Cardiac muscle cell (in vitro differentiated cells and primary cell): ENCODE data around the gene SPG21. TPM values are rescaled to one million over a fixed set of nuclear protein-coding genes. Genes with fewer than 3 reads are reported as not detected.

ENCODE experiments used
- DNase-seq, 2 donors: peaks; one replicate each; pipeline versions ENCODE4 v3.0.0 to v3.0.0-alpha.2; 2010 to 2017; ENCODE audit warnings: low read depth in 1 of 2, low spot score in 1 of 2
- H3K27ac ChIP-seq: fragments of 200-600 bp; sonication (generic); 2 replicates; pipeline ENCODE4 v1.5.1; 2016
- H3K27me3 ChIP-seq: fragments of 200-600 bp; sonication (generic); 2 replicates; pipeline ENCODE4 v1.6.0; 2016; ENCODE audit warnings: control low read depth
- H3K36me3 ChIP-seq: fragments of 200-600 bp; sonication (generic); 2 replicates; pipeline ENCODE4 v1.5.1; 2016; ENCODE audit warnings: control low read depth
- H3K4me1 ChIP-seq: fragments of 200-600 bp; sonication (generic); 2 replicates; pipeline ENCODE4 v1.8.1; 2017; ENCODE audit warnings: low read depth, mild to moderate bottlenecking, mixed run types
- H3K4me3 ChIP-seq: fragments of 200-600 bp; sonication (generic); 2 replicates; pipeline ENCODE4 v1.5.1; 2016; ENCODE audit warnings: mild to moderate bottlenecking
- H3K9me3 ChIP-seq: fragments of 200-600 bp; sonication (generic); 2 replicates; pipeline ENCODE4 v1.5.1; 2017; ENCODE audit warnings: low read depth, mild to moderate bottlenecking, control low read depth
- polyA plus RNA-seq: library from polyadenylated mRNA; unstranded; fragments of >200 nt; fragmentation: Nextera tagmentation; extraction: Ambion mirVana; gene quantifications from 2 replicates; pipeline ENCODE4 v1.2.1, GENCODE V29; 2016
- total RNA-seq: library from RNA; depleted of rRNA; stranded (reverse); fragments of >200 nt; gene quantifications from 2 replicates; pipeline ENCODE4 v1.2.3, GENCODE V29; 2016
- TF ChIP-seq, protein P1 (sequence below): IDR thresholded peaks from 2 replicates; pipeline ENCODE4 v1.5.1; 2012; ENCODE audit warnings: low read depth, mild to moderate bottlenecking, low read length

Gene SPG21
- total and polyA plus RNA-seq, 2 experiments from 2014 or later = 84.3 to 136 TPM

DNA sequence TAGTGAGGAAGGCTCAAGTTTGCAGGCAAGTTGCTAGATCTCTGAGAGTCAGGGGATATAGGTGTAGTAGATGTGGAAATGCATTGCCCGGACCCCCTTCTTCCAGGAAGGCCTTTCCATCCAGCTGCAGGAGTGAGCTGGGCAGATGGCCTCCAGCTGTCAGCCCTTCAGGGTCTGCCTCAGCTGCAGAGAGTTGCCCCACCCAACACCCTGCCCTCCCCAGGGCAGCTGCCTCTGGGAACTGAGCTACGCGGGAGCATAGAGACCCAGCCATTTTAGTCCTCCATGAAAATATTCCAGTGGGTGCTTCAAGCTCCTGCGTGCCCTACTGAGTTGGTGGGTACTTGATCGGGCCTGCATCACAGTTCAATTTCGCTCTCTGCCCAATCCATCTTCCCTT lies 29.6 kb downstream of the SPG21 start:
- Histone ChIP-seq H3K9me3 (no peaks in the 10 kb centered on the region), H3K36me3 (peaks cover 24% of the 10 kb centered on the region)
- TF ChIP-seq, protein P1, sequence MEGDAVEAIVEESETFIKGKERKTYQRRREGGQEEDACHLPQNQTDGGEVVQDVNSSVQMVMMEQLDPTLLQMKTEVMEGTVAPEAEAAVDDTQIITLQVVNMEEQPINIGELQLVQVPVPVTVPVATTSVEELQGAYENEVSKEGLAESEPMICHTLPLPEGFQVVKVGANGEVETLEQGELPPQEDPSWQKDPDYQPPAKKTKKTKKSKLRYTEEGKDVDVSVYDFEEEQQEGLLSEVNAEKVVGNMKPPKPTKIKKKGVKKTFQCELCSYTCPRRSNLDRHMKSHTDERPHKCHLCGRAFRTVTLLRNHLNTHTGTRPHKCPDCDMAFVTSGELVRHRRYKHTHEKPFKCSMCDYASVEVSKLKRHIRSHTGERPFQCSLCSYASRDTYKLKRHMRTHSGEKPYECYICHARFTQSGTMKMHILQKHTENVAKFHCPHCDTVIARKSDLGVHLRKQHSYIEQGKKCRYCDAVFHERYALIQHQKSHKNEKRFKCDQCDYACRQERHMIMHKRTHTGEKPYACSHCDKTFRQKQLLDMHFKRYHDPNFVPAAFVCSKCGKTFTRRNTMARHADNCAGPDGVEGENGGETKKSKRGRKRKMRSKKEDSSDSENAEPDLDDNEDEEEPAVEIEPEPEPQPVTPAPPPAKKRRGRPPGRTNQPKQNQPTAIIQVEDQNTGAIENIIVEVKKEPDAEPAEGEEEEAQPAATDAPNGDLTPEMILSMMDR = no peak

DNA sequence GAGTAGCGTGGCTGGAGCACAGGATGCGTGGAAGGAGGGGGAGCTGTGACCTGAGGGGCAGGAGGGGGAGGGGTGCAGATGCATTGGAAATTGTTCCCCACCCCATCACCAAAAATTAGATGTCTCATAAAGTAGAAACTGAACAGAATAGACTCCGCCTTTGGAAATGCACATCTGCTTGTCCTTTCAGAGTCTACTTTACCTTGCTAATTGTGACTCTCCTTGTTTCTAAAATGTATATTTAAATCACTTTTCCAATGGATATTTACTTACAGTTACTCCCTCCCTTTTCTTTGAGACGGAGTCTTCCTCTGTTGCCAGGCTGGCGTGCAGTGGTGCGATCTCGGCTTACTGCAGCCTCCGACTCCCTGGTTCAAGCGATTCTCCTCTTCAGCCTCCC lies 30.6 kb downstream of the SPG21 start:
- TF ChIP-seq, protein P1 = no peak
- no peaks in the 10 kb centered on the region for H3K9me3 ChIP-seq
- H3K27me3 ChIP-seq = no peaks in the 10 kb centered on the region
- no peak for DNase-seq
- H3K36me3 ChIP-seq = peaks cover 16% of the 10 kb centered on the region
- H3K4me1 ChIP-seq = no peaks in the 10 kb centered on the region
- no peak overlapping the region for H3K27ac ChIP-seq
- no peak overlapping the region for H3K4me3 ChIP-seq

More for the DNA sequence above, 29.6 kb downstream of the SPG21 start:
- H3K4me1 ChIP-seq = no peaks in the 10 kb centered on the region
- no peak for DNase-seq
- no peak overlapping the region for H3K4me3 ChIP-seq
- no peaks in the 10 kb centered on the region for H3K27me3 ChIP-seq
- H3K27ac ChIP-seq = no peak overlapping the region

DNA sequence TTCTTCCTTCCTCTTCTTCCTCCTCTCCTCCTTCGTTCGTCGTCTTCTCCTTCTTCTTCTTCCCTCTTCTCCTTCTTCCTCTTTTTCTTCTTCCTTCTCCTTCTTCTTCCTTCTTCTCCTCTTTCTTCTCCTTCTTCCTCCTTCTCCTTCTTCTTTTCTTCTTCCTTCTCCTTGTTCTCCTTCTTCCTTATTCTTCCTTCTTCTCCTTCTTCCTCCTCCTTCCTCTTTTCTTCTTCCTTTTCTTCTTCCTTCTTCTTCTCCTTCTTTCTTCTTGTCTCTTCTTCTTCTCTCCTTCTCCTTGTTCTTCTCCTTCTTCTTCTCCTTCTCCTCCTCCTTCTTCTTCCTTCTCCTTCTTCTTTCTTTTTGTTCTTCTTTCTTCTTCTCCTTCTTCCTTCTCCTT lies 35.3 kb downstream of the SPG21 start:
- TF ChIP-seq, protein P1 = no peak
- peaks cover 3% of the 10 kb centered on the region for H3K36me3 ChIP-seq
- no peak overlapping the region for H3K4me3 ChIP-seq

DNA sequence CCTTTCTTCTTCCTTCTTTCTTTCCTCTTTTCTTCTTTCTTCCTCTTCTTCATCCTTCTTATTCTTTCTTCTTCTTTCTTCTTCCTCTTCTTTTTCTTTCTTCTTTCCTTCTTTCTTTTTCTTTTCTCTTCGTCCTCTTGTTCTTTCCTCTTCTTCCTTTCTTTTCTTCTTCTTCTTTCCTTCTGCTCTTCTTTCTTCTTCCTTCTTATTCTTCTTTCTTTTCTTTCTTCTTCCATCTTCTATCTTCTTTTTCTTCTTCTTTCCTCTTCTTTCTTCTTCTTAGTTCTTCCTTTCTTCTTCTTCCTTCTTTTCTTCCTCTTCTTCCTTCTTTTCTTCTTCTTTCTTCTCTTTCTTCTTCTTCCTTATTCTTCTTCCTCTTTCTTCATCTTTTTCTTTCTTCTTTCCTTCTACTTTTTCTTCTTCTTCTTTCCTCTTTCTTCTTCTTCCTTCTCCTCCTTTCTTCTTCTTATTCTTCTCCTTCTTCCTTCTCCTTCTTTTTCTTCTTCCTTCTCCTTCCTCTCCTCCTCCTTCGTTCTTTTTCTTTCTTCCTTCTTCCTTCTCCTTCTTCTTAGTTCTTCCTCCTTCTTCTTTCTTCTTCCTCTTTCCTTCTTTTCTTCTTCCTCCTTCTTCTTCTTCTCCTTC lies 37.8 kb downstream of the SPG21 start:
- H3K27ac ChIP-seq = no peak overlapping the region
- no peaks in the 10 kb centered on the region for H3K9me3 ChIP-seq
- DNase-seq = no peak
- TF ChIP-seq, protein P1 = no peak
- no peak overlapping the region for H3K4me3 ChIP-seq
- H3K36me3 ChIP-seq = peaks cover 3% of the 10 kb centered on the region
- no peaks in the 10 kb centered on the region for H3K27me3 ChIP-seq
- no peaks in the 10 kb centered on the region for H3K4me1 ChIP-seq

More for the DNA sequence above, 35.3 kb downstream of the SPG21 start:
- Histone ChIP-seq H3K4me1 (no peaks in the 10 kb centered on the region), H3K27ac (no peak overlapping the region), H3K27me3 (no peaks in the 10 kb centered on the region), H3K9me3 (no peaks in the 10 kb centered on the region)
- DNase-seq = no peak

DNA sequence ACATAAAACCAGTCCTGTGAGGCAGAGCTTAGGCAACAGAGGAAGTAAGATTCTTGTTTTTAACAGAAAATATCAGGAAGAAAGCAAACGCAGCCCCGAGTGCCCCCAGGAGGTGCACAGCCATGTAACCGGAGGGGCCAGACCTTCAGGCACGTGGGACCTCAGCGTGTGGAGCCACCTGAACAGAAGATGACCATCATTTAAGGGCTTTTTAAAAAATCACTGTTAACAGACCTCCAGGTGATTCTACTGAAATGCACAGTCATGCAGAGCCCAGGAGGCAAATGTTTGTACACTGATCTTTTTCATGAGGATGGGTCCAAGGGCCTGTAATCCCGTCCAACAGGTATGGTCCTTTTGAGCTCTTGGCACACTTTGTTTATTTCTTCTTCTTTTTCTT lies 38.8 kb downstream of the SPG21 start:
- Histone ChIP-seq H3K27ac (no peak overlapping the region), H3K9me3 (no peaks in the 10 kb centered on the region), H3K4me1 (no peaks in the 10 kb centered on the region), H3K36me3 (peaks cover 3% of the 10 kb centered on the region), H3K4me3 (no peak overlapping the region), H3K27me3 (no peaks in the 10 kb centered on the region)
- DNase-seq = no peak
- TF ChIP-seq, protein P1 = no peak
